GM12801 (cell line): ENCODE results near the gene PEX16.

Source experiments
- TF ChIP-seq, protein P1 (sequence below): IDR thresholded peaks from one replicate; pipeline ENCODE4 v1.5.1; 2011; ENCODE audit warnings: control low read depth; ENCODE audit not compliant: insufficient read length; ENCODE audit errors: extremely low read depth

Gene PEX16

DNA sequence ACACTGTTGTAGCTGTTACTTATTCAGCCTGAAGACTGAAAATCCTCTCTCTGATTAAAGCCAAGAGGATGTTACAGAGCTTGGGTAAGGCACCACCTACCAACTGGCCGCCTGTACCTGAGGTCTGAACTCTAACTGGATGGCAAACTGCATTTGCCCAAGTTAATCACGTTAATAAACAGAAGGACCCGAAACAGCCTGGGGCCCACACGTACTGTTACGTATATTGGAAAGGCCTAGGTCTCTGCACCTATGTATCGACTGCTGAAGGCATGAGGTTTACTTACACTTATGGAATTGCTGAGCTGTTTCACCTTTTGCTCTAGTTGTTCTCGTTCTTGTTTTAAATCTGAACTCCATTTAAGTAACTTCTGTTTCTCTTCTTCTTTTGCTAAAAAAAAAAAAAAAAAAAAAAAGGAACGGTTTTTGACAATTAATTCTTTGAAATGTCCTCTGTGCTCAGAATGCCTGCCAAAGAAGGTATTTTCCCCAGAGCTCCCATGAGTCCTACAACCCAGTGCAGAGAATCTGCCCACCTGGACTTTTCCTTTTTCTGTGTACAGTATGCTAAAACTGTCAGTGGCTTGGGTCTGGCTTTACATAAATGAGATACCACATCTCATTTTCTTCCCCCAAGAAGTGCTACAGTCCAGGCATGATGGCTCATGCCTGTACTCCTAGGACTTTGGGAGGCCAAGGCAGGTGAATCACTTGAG is 17.8 kb upstream of the PEX16 start:
- TF ChIP-seq, protein P1, sequence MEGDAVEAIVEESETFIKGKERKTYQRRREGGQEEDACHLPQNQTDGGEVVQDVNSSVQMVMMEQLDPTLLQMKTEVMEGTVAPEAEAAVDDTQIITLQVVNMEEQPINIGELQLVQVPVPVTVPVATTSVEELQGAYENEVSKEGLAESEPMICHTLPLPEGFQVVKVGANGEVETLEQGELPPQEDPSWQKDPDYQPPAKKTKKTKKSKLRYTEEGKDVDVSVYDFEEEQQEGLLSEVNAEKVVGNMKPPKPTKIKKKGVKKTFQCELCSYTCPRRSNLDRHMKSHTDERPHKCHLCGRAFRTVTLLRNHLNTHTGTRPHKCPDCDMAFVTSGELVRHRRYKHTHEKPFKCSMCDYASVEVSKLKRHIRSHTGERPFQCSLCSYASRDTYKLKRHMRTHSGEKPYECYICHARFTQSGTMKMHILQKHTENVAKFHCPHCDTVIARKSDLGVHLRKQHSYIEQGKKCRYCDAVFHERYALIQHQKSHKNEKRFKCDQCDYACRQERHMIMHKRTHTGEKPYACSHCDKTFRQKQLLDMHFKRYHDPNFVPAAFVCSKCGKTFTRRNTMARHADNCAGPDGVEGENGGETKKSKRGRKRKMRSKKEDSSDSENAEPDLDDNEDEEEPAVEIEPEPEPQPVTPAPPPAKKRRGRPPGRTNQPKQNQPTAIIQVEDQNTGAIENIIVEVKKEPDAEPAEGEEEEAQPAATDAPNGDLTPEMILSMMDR: no peak

DNA sequence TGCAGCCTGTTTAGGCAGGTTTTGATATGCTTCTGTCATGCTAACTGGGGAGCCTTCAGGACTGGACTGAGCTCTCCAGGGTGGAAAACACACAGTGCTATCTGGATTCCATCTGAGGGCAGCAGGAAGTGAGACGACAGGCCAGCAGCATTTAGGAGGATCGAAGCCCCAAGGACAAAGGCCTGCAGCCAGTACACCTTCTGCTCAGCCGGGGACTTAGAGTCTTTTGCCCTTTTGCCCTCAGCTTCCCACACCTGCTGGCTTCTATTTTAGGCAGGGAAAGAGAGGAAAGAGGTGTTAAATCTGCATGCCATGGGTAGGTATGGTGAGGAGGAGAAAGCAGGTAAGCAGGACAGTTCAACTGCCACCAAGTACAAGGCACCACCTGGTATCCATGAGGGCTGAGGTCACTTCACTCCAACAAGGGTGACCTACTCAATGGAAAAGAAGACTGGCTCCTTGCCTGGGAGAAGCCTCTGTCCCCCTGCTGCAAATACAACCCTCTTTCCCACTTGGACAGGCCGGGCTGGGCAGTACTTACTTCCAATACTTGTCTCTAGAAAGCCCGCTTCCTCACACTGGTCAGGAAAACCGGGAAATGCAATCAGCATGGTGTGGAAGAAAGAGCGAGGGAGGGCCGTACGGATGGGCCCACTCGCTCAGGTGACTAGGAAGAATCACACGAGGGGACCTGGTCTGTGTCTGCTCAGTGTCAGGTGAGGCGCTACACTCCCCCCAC is 17.1 kb upstream of the PEX16 start:
- TF ChIP-seq, protein P1: no peak

DNA sequence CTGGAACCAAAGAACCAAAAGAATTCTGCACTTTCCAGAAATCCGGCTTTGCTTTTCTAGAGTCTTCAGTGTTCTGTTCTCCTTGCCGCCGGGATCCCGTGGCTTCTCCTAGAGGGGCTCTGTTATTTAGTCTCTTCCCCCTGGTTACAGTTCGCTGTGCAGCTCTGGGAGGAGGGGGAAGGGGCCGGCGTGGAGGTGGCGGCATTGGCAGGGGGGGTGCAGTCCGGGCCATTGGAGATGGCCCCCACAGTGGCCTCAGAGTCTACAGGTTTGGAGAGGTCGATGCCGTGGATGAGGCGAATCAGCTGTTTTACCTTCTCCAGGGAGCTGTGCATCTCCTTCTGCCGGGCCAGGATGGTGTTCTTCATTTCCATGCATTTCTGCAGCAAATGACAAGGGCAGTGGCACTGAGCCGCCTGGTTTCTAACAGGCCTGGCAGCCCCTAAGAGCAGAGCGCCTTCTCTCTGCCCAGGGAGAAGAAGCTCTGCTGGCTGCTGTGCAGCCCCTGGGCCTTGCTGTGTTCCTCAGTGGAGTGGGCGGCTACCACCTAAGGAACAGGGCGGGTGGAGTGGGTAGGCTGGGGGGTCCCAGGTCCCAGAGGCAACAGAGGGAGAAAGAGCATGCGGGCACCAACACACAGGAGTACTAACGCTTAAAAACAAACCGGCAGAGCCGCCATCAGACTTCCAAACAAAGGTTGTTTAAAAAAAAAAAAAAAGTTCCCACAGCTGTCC is 16.3 kb upstream of the PEX16 start:
- TF ChIP-seq, protein P1: no peak

DNA sequence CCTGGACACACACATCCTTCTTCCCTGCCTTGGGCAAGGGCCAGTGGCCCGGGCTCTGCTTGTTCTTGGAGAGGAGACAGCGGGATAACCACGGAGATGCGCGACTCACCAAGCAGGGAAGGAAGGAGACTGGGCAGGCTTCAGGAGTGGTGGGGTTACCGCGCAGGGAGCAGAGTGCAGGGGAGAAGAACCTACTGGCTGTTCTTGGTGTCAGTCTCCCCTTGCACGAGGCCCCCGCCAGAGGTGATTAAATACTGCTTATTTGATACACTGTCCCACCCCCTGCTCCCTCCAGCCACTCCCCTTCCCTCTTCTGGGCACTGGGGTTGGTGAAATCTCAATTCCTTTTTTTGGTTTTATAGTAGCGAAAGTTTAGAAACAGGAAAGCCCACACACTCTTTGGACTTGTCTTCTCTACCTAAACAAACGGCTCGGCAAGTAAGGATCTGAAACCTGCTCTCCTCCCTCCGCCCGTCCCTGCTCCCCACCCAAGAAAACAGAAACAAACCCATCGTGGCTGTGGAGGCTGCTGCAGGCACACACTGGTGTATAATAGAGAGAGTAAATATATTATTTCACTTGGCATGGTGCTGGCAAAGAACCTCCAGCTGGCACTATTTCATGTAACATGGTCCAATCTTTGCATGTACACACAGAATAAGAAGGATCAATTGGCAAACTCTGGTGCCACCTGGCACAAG is 15.6 kb upstream of the PEX16 start:
- TF ChIP-seq, protein P1: no peak

DNA sequence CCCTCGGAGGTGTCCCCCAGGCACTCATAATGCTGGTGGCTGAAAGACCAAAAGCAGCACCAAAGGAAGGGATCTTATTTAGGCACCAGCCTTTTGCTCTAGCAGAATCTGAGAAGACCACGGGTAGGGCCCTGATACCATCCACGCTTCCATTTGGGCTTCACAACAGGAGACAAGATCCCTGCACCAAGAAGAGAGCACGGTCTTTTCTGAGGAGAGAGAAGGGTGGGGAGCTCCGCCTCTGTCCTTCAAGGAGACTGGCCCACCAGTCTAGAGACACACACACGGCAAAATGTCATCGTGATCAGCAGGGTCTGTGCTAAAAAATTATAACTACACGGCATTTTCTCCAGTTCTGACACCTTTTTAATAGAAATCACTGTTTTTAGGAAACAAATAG is 14.5 kb upstream of the PEX16 start:
- TF ChIP-seq, protein P1: no peak

DNA sequence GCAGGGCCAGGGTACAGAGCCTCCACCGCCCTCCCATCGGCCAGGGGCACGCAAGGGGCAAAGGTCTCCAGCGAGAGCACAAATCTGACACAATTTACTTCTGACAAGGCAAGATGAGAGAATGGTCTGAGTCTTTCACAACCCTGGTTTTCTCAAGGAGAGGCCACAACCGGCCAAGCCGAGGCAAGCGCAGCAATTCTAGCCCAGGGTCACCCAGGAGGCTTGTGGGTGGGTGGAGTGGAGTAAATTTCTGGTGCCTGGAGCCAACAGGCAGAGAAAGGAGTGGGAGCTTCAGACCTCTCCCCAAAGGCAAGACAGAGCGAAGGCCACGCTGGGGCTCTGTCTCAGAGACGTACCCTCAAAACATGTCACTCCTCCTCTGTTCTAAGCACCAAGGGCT is 14.1 kb upstream of the PEX16 start:
- TF ChIP-seq, protein P1: no peak
